GM12872 (cell line): ENCODE measurements around the gene LRRFIP2.

ENCODE experiments used
- CTCF ChIP-seq: IDR thresholded peaks from 3 replicates; pipeline ENCODE4 v1.5.1; 2011; ENCODE audit warnings: low read depth, mild to moderate bottlenecking, low read length, moderate library complexity; ENCODE audit not compliant: insufficient read depth

Gene LRRFIP2, protein sequence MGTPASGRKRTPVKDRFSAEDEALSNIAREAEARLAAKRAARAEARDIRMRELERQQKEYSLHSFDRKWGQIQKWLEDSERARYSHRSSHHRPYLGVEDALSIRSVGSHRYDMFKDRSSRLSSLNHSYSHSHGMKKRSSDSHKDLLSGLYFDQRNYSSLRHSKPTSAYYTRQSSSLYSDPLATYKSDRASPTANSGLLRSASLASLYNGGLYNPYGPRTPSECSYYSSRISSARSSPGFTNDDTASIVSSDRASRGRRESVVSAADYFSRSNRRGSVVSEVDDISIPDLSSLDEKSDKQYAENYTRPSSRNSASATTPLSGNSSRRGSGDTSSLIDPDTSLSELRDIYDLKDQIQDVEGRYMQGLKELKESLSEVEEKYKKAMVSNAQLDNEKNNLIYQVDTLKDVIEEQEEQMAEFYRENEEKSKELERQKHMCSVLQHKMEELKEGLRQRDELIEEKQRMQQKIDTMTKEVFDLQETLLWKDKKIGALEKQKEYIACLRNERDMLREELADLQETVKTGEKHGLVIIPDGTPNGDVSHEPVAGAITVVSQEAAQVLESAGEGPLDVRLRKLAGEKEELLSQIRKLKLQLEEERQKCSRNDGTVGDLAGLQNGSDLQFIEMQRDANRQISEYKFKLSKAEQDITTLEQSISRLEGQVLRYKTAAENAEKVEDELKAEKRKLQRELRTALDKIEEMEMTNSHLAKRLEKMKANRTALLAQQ

GRCh38 chr3:37174532-37175126 lies at the start of gene LRRFIP2:
TSS of gene LRRFIP2 (minus strand) at chr3:37174582. CDS start at chr3:37148983, 25,599 bp downstream.
- TF ChIP-seq CTCF: no peak

DNA sequence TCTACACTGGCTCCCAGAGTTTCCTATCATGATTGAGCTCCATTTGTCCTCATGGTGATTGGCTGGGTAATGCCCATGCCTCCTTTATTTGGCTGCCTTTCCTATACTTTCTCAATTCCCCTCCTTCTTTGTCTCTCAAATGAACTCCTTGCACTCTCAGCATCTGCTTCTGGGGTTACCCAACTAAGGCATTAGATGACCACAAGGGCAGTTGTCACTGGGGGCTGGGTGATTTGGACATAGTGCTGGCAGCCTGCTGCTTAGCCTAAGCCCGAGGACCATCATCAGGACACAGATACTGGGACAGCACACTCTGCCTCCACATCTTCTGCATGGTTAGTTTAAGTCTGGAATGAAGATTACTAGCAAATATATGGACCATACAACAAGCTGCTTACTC lies 49.2 kb upstream of the LRRFIP2 start:
- no peak for TF ChIP-seq CTCF

- no peak for TF ChIP-seq CTCF
Measured at GRCh38 chr3:37223141-37223558, 48.8 kb upstream of the LRRFIP2 start.

GRCh38 chr3:37221407-37221806 lies 47.0 kb upstream of the LRRFIP2 start:
- no peak for TF ChIP-seq CTCF

DNA sequence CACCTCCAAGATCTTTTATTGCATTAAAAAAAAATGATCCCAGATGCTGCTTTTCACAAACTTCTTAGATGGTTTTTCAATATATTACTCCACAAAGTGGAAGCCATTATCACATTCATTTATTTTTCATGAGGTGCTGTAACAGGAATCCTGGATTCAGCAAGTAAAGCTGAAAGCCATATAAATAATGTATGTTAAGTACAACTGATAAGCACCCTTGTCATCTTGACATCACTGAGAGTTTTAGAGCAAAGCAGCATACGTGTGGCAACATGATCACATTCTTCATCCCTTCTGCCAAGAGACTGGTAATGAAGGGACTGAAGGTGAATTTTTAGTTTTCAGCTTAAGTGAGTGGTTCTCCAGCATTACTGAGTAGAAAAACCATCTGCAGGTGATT lies 44.9 kb upstream of the LRRFIP2 start:
- no peak for TF ChIP-seq CTCF

- TF ChIP-seq CTCF: no peak
Measured at GRCh38 chr3:37218206-37218605, 43.8 kb upstream of the LRRFIP2 start.
